22Rv1 (cell line): ENCODE results near the gene LAGE3.

Experiments used
- H3K27ac ChIP-seq: fragments of 450-650 bp; 2 replicates; pipeline ENCODE4 v1.5.1; 2017
- ZFX ChIP-seq: fragments of 450-650 bp; IDR thresholded peaks from 2 replicates; pipeline ENCODE4 v1.6.1; 2017; ENCODE audit warnings: antibody characterized with exemption, borderline replicate concordance
- TF ChIP-seq, protein P1 (sequence below): fragments of 450-650 bp; IDR thresholded peaks from 2 replicates; pipeline ENCODE4 v1.5.1; 2017; ENCODE audit warnings: mild to moderate bottlenecking

Gene LAGE3

DNA sequence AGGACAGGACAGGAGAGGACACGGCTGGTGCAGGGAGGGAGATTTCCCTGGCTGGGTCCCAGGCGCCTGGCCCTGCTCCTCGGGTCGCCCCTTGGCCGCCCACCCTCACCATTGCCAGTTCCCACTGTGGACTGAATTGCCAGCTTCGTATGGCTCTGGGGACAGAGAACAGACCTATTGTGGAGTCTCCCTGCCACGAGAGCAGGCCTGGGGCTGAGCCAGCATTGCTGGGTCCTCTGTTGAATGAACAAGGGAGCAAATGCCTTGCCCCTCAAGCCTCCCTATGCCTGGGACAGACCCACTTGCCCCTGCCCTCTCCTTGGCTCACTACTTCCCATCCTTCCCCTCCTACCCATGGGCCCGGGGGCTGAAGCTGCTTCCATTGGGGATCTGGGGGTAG lies 16.7 kb downstream of the LAGE3 start:
- no peak overlapping the region for H3K27ac ChIP-seq
- no peak for TF ChIP-seq ZFX
- TF ChIP-seq, protein P1, sequence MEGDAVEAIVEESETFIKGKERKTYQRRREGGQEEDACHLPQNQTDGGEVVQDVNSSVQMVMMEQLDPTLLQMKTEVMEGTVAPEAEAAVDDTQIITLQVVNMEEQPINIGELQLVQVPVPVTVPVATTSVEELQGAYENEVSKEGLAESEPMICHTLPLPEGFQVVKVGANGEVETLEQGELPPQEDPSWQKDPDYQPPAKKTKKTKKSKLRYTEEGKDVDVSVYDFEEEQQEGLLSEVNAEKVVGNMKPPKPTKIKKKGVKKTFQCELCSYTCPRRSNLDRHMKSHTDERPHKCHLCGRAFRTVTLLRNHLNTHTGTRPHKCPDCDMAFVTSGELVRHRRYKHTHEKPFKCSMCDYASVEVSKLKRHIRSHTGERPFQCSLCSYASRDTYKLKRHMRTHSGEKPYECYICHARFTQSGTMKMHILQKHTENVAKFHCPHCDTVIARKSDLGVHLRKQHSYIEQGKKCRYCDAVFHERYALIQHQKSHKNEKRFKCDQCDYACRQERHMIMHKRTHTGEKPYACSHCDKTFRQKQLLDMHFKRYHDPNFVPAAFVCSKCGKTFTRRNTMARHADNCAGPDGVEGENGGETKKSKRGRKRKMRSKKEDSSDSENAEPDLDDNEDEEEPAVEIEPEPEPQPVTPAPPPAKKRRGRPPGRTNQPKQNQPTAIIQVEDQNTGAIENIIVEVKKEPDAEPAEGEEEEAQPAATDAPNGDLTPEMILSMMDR: no peak

DNA sequence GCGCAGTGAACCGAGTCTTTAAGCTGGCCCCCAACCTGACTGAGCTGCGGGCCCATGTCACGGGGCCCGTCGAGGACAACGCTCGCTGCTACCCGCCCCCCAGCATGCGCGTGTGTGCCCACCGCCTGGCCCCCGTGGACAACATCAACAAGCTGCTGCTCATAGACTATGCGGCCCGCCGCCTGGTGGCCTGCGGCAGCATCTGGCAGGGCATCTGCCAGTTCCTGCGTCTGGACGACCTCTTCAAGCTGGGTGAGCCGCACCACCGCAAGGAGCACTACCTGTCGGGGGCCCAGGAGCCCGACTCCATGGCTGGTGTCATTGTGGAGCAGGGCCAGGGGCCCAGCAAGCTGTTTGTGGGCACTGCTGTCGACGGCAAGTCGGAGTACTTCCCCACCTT lies 18.8 kb downstream of the LAGE3 start:
- TF ChIP-seq, protein P1: no peak
- no peak for TF ChIP-seq ZFX
- H3K27ac ChIP-seq: no peak overlapping the region

DNA sequence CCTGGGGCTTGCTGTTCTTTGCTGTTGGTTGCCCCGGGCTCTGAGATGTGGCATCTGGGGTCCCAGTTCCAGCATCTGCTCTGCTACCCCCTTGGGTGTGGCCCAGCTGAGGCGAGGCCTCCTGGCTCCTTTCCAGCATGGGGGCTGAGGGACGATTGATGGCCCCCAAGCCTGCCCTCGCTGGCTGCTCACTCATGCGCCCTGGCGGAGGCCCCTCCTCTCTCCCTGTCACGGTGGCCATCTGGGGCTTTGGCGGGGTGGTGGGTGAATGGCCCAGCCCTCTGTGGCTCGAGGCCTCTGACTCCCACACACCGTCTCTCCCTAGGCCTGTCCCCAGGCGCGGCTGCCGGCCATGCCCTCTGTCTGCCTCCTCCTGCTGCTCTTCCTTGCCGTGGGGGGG lies 19.2 kb downstream of the LAGE3 start:
- no peak for TF ChIP-seq ZFX
- TF ChIP-seq, protein P1: no peak
- no peak overlapping the region for H3K27ac ChIP-seq

DNA sequence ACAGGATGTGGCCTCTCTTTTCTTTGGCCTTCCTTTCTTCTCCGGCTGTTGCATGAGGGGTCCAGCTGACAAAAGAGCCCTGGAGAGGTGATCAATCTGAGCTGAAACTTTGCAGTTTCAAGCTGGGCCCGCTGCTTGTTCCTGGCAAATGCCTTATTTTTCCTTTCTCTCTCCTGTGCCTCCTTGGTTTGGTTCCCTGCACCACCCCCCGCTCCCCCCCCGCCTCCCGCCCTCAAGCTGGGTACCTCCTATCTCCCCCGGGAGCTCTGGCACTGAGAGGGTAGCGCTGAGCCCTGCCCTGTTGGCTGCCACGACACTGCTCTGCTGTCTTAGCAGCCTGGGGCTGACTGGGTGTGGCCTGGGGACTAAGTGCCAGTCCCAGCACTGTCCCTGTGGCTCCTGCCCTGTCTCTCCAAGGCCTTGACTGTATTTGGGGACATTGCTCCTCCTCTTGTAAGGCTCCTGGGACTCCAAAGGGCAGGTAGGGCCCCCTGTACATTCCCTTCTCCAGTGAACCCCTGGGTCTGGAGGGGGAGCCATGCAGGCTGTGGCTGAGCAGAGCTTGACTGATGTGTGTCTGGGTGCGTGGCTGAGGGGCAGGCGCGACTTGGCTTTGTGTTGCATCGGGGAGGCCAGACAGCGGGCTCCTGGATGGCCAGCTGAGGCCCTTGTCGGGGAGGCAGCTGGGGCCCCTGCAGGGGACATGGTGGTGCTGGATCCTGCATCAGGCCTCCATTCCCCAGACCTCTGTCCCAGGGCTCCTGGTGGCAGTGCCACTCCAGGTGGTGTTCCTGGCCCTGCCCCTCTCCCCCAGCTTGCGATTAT lies 19.9 kb downstream of the LAGE3 start:
- peak overlapping the region; percentile 59 for H3K27ac ChIP-seq
- TF ChIP-seq ZFX: no peak
- TF ChIP-seq, protein P1: no peak

DNA sequence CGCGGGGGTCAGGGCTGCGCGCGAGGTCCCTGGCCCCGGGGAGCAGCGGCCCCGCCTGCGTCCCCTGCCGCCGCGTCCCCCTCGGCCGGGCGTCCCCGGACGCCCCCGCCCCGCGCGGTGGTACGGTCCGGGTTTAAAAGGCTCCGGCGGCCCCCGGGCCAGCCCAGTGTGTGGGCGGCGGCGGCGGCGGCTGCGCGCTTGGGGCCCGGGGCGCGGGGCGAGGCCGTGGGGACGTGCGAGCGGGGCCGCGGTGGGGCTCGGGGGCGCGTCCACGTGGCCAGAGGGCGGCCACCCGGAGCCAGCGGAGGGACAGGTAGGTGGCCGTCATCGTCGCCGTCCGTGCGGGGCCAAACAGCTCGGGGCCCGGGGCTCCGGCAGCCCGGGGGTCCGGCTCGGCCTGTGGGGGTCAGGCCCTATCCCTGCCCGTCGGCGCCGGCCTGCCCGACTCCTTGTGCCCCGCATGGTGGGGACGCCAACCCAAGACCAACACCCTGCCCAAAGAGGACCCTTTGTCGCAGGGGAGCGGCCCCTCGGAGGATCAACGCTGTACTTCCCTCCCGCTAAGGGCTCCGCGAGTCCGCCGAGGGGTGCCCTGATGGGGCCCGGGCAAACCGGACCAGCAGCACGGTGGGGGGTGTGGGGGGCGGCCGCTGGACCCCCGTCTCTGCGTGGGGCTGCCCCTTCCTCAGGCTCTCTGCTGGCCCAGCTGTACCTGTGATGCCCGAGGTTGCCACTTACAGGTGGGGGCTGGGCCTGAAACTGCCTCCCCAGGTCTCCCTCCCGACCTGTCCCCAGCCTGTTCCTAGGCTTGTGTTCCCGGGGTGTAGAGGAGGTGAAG lies 20.7 kb downstream of the LAGE3 start, which contains the start of gene PLXNA3:
TSS of gene PLXNA3 (plus strand) at position 166 of the 838 bp plus-strand sequence. CDS start 1,903 bp downstream, outside the sequence.
- no peak for TF ChIP-seq ZFX
- TF ChIP-seq, protein P1: no peak
- peak within 1 kb of the TSS; percentile 59 for H3K27ac ChIP-seq

DNA sequence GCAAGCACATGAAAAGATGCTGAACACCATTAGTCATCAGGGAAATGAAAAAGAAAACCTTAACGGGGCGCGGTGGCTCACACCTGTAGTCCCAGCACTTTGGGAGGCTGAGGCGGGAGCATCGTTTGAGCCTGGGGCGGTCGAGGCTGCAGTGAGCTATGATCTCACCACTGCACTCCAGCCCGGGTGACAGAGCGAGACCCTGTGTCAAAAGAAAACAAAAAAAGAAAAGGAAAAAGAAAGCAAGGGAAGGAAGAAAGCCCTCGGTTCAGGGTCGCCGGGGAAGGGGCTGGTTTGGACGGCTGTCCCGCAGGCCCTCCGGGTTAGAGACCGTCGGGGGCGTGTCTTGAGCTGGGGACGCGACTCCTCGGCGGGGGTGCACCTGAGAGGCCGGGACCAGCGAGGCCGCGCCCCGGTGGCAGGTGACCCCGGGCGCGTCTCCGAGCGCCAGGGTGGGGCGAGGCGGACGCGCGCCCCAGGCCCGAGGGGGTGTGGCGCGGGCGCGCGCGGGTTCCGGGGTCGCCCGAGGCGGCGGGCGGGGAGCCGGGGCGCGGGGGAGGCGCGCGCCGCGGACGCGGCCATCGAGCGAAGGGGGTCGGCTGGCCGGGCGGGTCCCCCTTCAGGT lies 21.5 kb downstream of the LAGE3 start:
- H3K27ac ChIP-seq: peak overlapping the region; percentile 59
- TF ChIP-seq, protein P1: no peak
- TF ChIP-seq ZFX: no peak
